Measurements from ENCODE around the gene SKIC2. TPM values are rescaled to one million over a fixed set of nuclear protein-coding genes. Genes with fewer than 3 reads are reported as not detected.

Gene SKIC2
- total RNA-seq, 2 donors from 2014 or later: 36.8 to 45.1 TPM

DNA sequence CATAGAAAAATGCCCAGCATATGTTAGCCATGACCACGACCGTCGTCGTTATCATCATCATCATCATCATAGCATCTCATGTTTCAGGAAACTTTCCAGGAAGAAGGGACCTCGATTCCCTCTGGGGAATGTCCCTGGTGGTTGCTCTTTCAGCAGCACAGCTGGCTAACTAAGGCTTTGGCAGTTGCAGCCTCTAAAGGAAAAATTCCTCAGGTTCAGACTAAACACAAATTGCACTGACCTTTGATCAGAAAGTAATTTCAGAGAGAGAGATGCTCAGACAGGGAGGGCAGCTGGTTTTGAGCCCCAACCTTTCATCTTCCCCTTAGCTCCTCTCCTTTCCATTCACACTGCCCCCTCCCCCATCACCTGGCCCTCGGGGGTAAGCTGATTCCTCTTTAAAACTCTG lies 18.7 kb upstream of the SKIC2 start:
- intact Hi-C loops (cut with DNase I): no loop called here
- DNase-seq: no peak
- no peak for ATAC-seq

DNA sequence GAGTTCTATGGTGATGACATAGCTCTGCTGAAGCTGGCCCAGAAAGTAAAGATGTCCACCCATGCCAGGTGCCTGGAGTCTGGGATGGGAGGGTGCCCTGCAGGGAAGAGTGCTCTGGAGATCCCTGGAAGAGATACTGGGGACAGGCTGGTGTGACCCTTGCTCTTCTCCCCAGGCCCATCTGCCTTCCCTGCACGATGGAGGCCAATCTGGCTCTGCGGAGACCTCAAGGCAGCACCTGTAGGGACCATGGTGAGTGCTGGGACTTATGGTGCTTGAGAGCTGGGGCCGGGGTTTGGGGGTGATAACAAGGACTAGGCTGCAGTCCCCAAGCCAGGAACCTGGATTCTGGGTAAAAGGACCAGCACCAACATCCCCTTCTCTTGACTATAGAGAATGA lies 15.2 kb upstream of the SKIC2 start:
- ATAC-seq: no peak
- intact Hi-C loops (cut with DNase I): no loop called here
- no peak for DNase-seq

DNA sequence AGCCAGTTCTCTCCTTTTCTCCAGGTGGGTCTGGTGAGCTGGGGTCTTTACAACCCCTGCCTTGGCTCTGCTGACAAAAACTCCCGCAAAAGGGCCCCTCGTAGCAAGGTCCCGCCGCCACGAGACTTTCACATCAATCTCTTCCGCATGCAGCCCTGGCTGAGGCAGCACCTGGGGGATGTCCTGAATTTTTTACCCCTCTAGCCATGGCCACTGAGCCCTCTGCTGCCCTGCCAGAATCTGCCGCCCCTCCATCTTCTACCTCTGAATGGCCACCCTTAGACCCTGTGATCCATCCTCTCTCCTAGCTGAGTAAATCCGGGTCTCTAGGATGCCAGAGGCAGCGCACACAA lies 13.8 kb upstream of the SKIC2 start:
- intact Hi-C loops (cut with DNase I): loop anchor here in 1 of 2 donors (5.0 kb wide), 1 partner anchor 38 kb away; no protein-coding TSS in a partner anchor
- ATAC-seq: no peak
- DNase-seq: no peak

DNA sequence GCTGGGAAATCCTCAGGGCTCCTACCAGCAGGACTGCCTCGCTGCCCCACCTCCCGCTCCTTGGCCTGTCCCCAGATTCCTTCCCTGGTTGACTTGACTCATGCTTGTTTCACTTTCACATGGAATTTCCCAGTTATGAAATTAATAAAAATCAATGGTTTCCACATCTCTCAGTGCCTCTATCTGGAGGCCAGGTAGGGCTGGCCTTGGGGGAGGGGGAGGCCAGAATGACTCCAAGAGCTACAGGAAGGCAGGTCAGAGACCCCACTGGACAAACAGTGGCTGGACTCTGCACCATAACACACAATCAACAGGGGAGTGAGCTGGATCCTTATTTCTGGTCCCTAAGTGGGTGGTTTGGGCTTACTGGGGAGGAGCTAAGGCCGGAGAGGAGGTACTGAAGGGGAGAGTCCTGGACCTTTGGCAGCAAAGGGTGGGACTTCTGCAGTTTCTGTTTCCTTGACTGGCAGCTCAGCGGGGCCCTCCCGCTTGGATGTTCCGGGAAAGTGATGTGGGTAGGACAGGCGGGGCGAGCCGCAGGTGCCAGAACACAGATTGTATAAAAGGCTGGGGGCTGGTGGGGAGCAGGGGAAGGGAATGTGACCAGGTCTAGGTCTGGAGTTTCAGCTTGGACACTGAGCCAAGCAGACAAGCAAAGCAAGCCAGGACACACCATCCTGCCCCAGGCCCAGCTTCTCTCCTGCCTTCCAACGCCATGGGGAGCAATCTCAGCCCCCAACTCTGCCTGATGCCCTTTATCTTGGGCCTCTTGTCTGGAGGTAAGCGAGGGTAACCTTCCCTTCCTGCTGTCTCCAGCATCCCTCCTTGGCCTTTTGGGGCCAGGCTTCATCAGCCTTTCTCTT lies 13.2 kb upstream of the SKIC2 start, which contains the start of gene CFB:
Gene CFB, plus strand, starts transcription at position 589 of the 863 bp plus-strand sequence. Its CDS starts 127 bp downstream, at position 716.
- intact Hi-C loops (cut with DNase I): loop anchor here in 1 of 2 donors (5.0 kb wide), 1 partner anchor 38 kb away; no protein-coding TSS in a partner anchor
- ATAC-seq: peak; percentile 84 to 89
- DNase-seq: peak; percentile 84

DNA sequence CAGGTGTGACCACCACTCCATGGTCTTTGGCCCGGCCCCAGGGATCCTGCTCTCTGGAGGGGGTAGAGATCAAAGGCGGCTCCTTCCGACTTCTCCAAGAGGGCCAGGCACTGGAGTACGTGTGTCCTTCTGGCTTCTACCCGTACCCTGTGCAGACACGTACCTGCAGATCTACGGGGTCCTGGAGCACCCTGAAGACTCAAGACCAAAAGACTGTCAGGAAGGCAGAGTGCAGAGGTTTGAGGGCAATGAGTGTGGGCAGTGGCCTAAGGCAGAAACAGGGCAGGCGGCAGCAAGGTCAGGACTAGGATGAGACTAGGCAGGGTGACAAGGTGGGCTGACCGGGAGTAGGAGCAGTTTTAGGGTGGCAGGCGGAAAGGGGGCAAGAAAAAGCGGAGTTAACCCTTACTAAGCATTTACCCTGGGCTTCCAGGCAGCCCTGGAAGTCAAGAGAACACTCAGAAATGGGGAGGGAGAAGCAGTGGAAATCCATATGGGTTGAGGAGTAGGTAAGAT lies 12.5 kb upstream of the SKIC2 start:
- no peak for DNase-seq

GRCh38 chr6:31947070-31947675 lies 11.8 kb upstream of the SKIC2 start:
- no peak for ATAC-seq
- intact Hi-C loops (cut with DNase I): loop anchor here in 1 of 2 donors (5.0 kb wide), 1 partner anchor 40 kb away; no protein-coding TSS in a partner anchor

More for the DNA sequence above, 12.5 kb upstream of the SKIC2 start:
- peak in 1 of 2 donors; percentile 1 for ATAC-seq
- intact Hi-C loops (cut with DNase I): loop anchor here in 1 of 2 donors (5.0 kb wide), 1 partner anchor 39 kb away; no protein-coding TSS in a partner anchor

GRCh38 chr6:31947864-31948263 lies 11.1 kb upstream of the SKIC2 start:
- DNase-seq: no peak
- no peak for ATAC-seq
- intact Hi-C loops (cut with DNase I): loop anchor here in 1 of 2 donors (5.0 kb wide), 1 partner anchor 41 kb away; no protein-coding TSS in a partner anchor

More at GRCh38 chr6:31947070-31947675, 11.8 kb upstream of the SKIC2 start:
- DNase-seq: no peak

GRCh38 chr6:31948306-31948705 lies 10.7 kb upstream of the SKIC2 start:
- ATAC-seq (no peak), DNase-seq (no peak)
- intact Hi-C loops (cut with DNase I): loop anchor here in 1 of 2 donors (5.0 kb wide), 1 partner anchor 41 kb away; no protein-coding TSS in a partner anchor

GRCh38 chr6:31948753-31949413 lies 10.1 kb upstream of the SKIC2 start:
- intact Hi-C loops (cut with DNase I): loop anchor here in 1 of 2 donors (5.0 kb wide), 1 partner anchor 42 kb away; no protein-coding TSS in a partner anchor
- ATAC-seq: no peak
- no peak for DNase-seq

DNA sequence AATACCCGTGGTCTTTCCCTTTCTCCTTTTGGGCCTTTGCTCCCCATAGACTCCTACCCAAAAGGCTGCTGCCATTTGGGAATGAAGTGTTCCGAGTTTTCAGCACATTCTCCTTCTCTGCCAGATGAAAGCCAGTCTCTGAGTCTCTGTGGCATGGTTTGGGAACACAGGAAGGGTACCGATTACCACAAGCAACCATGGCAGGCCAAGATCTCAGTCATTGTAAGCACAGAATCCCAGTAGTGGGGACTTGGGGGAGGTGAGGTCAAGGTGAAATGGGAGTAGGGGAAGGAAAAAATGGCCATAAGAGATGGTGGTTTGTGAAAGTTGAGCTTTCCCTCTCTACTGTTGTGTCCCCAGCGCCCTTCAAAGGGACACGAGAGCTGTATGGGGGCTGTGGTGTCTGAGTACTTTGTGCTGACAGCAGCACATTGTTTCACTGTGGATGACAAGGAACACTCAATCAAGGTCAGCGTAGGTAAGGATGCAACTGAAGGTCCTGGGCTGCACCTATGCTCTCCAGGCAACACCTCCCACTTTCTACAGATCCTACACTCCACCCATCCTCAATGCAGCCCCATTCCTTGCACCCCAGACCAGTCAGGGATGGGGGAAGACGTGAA lies 8.9 kb upstream of the SKIC2 start:
- DNase-seq (no peak), ATAC-seq (no peak)
- intact Hi-C loops (cut with DNase I): loop anchor here (5.0 to 10.0 kb wide), 2 partner anchors 43 to 265 kb away; partner anchors contain the start of gene LY6G5C (in 1 of the 2)

DNA sequence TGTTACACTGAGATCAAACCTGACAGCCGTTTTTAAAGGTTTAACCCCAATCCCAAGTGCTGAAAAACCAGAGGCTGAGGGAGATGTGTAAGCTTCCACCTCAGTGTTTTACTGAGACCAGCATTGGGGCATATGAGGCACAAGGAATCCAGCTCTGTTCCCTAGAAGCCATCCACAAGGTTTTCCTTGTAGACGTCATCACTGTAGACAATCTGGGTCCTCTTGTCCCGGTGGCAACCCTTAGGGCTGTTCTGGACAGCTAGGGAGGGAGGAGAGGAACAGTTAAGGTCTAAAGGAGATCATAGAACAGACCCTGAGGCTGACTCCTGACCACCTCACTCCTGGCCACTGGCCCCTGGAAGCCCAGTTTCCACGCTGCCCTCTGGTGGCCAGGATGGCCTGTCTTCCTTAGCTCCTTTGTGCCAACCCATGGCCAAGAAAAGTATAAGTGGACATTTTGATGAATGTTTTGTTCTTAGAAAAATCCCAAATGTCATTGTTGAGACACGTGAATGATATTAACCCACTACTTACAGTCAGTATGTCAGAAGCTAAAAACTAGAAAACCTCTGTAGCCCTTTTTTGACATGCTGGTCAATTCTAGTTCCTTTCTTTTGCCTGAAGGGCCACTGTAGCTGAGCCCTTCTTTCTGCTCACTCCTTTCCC lies 6.7 kb upstream of the SKIC2 start:
- DNase-seq (peak; percentile 72), ATAC-seq (peak; percentile 49 to 54)
- intact Hi-C loops (cut with DNase I): loop anchor here in 1 of 2 donors (10.0 kb wide), 1 partner anchor 267 kb away; the partner anchor contains the start of gene LY6G5C

DNA sequence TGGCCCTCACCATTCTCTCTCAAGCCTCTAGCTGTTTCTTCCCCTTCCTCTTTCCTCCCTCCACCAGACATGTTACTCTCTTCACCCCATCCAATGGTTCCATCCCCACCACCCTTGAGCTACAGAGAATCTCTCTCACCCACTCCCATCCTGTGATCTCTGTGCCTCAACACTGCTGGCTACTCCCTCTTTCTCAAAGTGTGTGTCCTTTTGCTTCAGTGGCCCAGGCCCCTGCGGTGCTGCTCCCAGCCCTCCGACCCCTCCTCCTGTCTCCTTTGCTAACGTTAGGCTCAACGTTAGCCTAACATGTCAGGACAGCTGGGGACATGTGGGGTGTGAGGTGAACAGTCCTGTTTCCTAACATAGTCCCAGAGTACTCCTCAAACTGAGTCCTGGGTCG lies 6.1 kb upstream of the SKIC2 start:
- no peak for DNase-seq
- no peak for ATAC-seq
- intact Hi-C loops (cut with DNase I): loop anchor here in 1 of 2 donors (10.0 kb wide), 1 partner anchor 268 kb away; the partner anchor contains the start of gene LY6G5C

DNA sequence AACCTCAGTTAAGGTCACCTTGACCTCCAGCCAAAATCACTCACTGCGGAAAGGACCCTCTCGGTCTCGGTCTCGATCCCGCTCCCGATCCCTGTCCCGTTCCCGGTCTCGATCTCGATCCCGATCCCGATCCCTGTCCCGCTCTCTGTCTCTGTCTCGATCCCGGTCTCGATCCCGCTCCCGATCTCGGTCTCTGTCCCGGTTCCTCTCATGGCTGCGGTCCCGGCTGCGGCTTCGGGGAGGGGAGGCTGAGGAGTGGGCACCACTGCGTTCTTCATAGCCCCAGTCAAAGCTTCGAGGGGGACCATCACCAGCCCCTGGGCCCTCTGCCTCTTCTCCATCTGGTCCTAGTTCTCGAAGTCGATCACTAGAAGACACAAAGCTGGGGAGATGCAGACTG lies 4.5 kb upstream of the SKIC2 start:
- no peak for ATAC-seq
- DNase-seq: no peak
- intact Hi-C loops (cut with DNase I): loop anchor here in 1 of 2 donors (10.0 kb wide), 1 partner anchor 270 kb away; the partner anchor contains the start of gene LY6G5C

GRCh38 chr6:31956796-31957195 lies 2.2 kb upstream of the SKIC2 start:
- no peak for ATAC-seq
- intact Hi-C loops (cut with DNase I): loop anchor here in 1 of 2 donors (10.0 kb wide), 1 partner anchor 272 kb away; the partner anchor contains the start of gene LY6G5C
- DNase-seq: no peak

DNA sequence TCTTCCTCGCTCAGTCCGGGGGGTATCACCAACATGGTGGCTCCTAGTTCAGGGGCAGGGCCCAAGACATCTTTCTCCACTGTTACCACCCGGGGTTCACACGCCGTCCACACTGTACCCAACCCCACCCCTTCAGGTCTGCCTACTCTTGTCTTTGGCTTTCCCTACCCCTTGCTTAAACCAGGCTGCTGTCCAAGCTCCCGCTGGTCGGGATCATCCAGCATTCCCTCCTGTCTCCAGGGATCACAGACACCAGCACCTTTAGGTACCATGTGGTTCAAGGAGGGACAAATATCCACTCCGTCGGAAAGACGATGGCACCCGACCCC lies 599 bp upstream of the SKIC2 start:
- intact Hi-C loops (cut with DNase I): loop anchor here in 1 of 2 donors (10.0 kb wide), 1 partner anchor 274 kb away; the partner anchor contains the start of gene LY6G5C
- peak in 1 of 2 donors; percentile 15 for ATAC-seq

DNA sequence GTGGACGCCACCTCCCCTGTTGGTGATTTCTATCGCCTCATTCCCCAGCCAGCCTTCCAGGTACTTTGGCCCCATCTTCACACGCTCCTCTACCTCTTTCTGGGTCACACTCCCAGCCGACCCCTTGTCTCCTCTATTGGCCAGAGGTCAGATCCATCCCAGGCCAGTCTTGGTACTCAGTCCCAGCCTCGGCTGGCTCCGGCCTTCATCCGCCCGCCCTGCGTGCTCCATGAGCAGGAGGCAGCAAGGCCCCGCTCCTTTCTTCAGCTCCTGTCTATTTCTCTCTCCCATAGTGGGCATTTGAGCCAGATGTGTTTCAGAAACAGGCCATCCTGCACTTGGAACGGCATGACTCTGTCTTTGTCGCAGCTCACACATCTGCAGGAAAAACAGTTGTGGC lies 2.6 kb downstream of the SKIC2 start:
- intact Hi-C loops (cut with DNase I): no loop called here
- ATAC-seq: no peak
- DNase-seq: no peak

More for the DNA sequence above, 599 bp upstream of the SKIC2 start:
- no peak for DNase-seq

- no peak for DNase-seq
- intact Hi-C loops (cut with DNase I): no loop called here
- no peak for ATAC-seq
These were observed 4.9 kb downstream of the SKIC2 start for GRCh38 chr6:31963921-31964320.

- DNase-seq (no peak), ATAC-seq (no peak)
- intact Hi-C loops (cut with DNase I): no loop called here
These were observed 6.7 kb downstream of the SKIC2 start for GRCh38 chr6:31965700-31966099.

All from left cardiac atrium (tissue), 4 donors.